Liver (tissue), 3 donors: ENCODE measurements around the gene QRICH1.

Experiments
- ATF3 ChIP-seq: IDR thresholded peaks from 2 replicates; pipeline ENCODE4 v1.6.1; 2016; ENCODE audit warnings: antibody characterized with exemption
- CTCF ChIP-seq: fragments of 150-350 bp; IDR thresholded peaks from 2 replicates; pipeline ENCODE4 v1.5.1; 2017; ENCODE audit warnings: improper control_type of control experiment, low read depth, low read length; ENCODE audit not compliant: missing input control
- EGR1 ChIP-seq, 2 donors: IDR thresholded peaks; 2 replicates each; pipeline ENCODE4 v1.6.1; 2016 to 2018; ENCODE audit warnings: antibody characterized with exemption in 2 of 2, low read depth in 2 of 2
- FOXA1 ChIP-seq: IDR thresholded peaks from 2 replicates; pipeline ENCODE4 v1.6.1; 2016; ENCODE audit warnings: antibody characterized with exemption
- GABPA ChIP-seq, 2 donors: IDR thresholded peaks in 1 of 2; conservative IDR thresholded peaks in 1 of 2; 2 replicates each; pipeline ENCODE4 v1.6.1; 2016; ENCODE audit warnings: antibody characterized with exemption in 2 of 2, mild to moderate bottlenecking in 1 of 2, moderate library complexity in 1 of 2
- MAX ChIP-seq: IDR thresholded peaks from 2 replicates; pipeline ENCODE4 v1.6.1; 2016; ENCODE audit warnings: antibody characterized with exemption
- RAD21 ChIP-seq, 2 donors: IDR thresholded peaks; 2 replicates each; pipeline ENCODE4 v1.6.1; 2016; ENCODE audit warnings: antibody characterized with exemption in 2 of 2, mild to moderate bottlenecking in 2 of 2
- TAF1 ChIP-seq: conservative IDR thresholded peaks from 2 replicates; pipeline ENCODE4 v1.6.1; 2016; ENCODE audit warnings: antibody characterized with exemption, mild to moderate bottlenecking
- donor health status: healthy.
- donor health status: healthy.

GRCh38 chr3:48996640-48997039 lies 97.2 kb downstream of the QRICH1 start:
- TF ChIP-seq RAD21 (IDR thresholded peaks at IDR 0.05) (no peak), CTCF (no peak), ATF3 (no peak), EGR1 (IDR thresholded peaks at IDR 0.05; ENCODE audit: low read depth in 2 of 2) (no peak), GABPA (IDR thresholded peaks at IDR 0.05 in 1 of 2, conservative IDR thresholded peaks at IDR 0.05 in 1 of 2) (no peak), FOXA1 (no peak), MAX (no peak), TAF1 (no peak)
